Endothelial cell of umbilical vein (primary cell): Measurements from ENCODE around the gene TENM4.

Experiments used
- CTCF ChIP-seq, 2 donors: IDR thresholded peaks; 1 replicate in 1 of 2; 2 replicates in 1 of 2; pipeline ENCODE4 v1.5.1; 2011; ENCODE audit warnings: low read length in 2 of 2, mild to moderate bottlenecking in 2 of 2, moderate library complexity in 2 of 2, control low read depth in 1 of 2, inconsistent platforms in 1 of 2, low read depth in 1 of 2; ENCODE audit not compliant: insufficient read depth in 1 of 2; ENCODE audit errors: extremely low read depth in 1 of 2
- EZH2 ChIP-seq: IDR thresholded peaks from 2 replicates; pipeline ENCODE4 v1.6.1; 2012; ENCODE audit warnings: borderline replicate concordance, low read depth, mild to moderate bottlenecking, moderate library complexity, low read length, inconsistent platforms; ENCODE audit not compliant: severe bottlenecking
- FOS ChIP-seq: IDR thresholded peaks from 2 replicates; pipeline ENCODE4 v1.6.1; 2011; ENCODE audit warnings: mild to moderate bottlenecking, low read length, moderate library complexity, borderline replicate concordance; ENCODE audit not compliant: insufficient read depth
- GATA2 ChIP-seq: IDR thresholded peaks from 2 replicates; pipeline ENCODE4 v1.7.0; 2011; ENCODE audit warnings: low read depth, mild to moderate bottlenecking, moderate library complexity, mixed read lengths, low read length; ENCODE audit not compliant: insufficient read length, insufficient read depth
- JUN ChIP-seq: IDR thresholded peaks from 2 replicates; pipeline ENCODE4 v1.6.1; 2011; ENCODE audit warnings: borderline replicate concordance, low read depth; ENCODE audit not compliant: insufficient read length, insufficient read depth
- MAX ChIP-seq: IDR thresholded peaks from 2 replicates; pipeline ENCODE4 v1.6.1; 2011; ENCODE audit not compliant: insufficient read depth, insufficient read length
- POLR2A ChIP-seq: IDR thresholded peaks from 2 replicates; pipeline ENCODE4 v1.6.1; 2012; ENCODE audit warnings: low read depth, mild to moderate bottlenecking, control low read depth, low read length
- POLR2AphosphoS5 ChIP-seq: IDR thresholded peaks from 2 replicates; pipeline ENCODE4 v1.6.1; 2012; ENCODE audit warnings: low read depth, mild to moderate bottlenecking, control low read depth, low read length, moderate library complexity; ENCODE audit not compliant: insufficient read depth

GRCh38 chr11:78683774-78684173 is 757.1 kb downstream of the TENM4 start:
- no peak for TF ChIP-seq CTCF (IDR thresholded peaks at IDR 0.05; ENCODE audit: extremely low read depth in 1 of 2, insufficient read depth in 1 of 2, low read depth in 1 of 2, low read length in 2 of 2)
- TF ChIP-seq POLR2A = no peak
- TF ChIP-seq FOS = no peak
- no peak for TF ChIP-seq EZH2
- TF ChIP-seq POLR2AphosphoS5 = no peak
- TF ChIP-seq GATA2 = no peak
- no peak for TF ChIP-seq MAX
- no peak for TF ChIP-seq JUN
